Measurements from ENCODE around the gene SLBP. TPM values are rescaled to one million over a fixed set of nuclear protein-coding genes. Genes with fewer than 3 reads are reported as not detected.

Gene SLBP
- total and polyA plus RNA-seq, 2 of the 8 experiments (the other 6 are each of a cell fraction or from before 2014, with no cell fraction given): 44.1 to 49.0 TPM

DNA sequence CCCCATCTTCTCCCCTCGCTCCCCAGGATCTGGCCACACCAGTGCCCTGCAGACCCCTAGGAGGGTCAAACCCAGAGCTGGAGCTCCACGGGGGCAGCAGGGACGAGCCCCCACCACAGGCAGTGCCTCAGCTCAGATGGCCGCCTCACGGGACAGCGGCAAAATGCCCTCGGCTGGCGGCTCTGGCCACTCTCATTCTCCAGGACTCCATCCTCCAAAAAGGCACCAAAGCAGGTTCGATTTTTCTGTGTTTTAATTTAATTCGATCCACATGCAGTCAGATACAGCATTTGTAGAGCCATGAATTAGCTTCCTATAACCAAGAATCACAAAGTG is 36.3 kb downstream of the SLBP start (continued):
- no peak for TF ChIP-seq EZH2 (IDR thresholded peaks at IDR 0.05; ENCODE audit: low read depth, low read length, severe bottlenecking)

Measured in H1 (cell line).